Osteoblast (primary cell): ENCODE results near the gene WIPF2. TPM values are rescaled to one million over a fixed set of nuclear protein-coding genes. Genes with fewer than 3 reads are reported as not detected.
A peak's percentile ranks its signal among the peaks of the same experiment; 100 is the strongest.

Source experiments
- DNase-seq: peaks from one replicate; pipeline ENCODE4 v3.0.0; 2011; ENCODE audit warnings: low spot score, mixed read lengths; ENCODE audit not compliant: insufficient read length; ENCODE audit errors: missing footprints
- H2AFZ ChIP-seq: 2 replicates; pipeline ENCODE4 v1.6.0; 2011; ENCODE audit warnings: mild to moderate bottlenecking, low read length
- H3K27ac ChIP-seq: 2 replicates; pipeline ENCODE4 v1.5.1; 2011; ENCODE audit warnings: mild to moderate bottlenecking, low read depth, low read length, moderate library complexity
- H3K27me3 ChIP-seq: 2 replicates; pipeline ENCODE4 v1.6.0; 2012; ENCODE audit warnings: mild to moderate bottlenecking, control low read depth, inconsistent platforms, low read length, moderate library complexity; ENCODE audit not compliant: insufficient read depth
- H3K36me3 ChIP-seq: 2 replicates; pipeline ENCODE4 v1.5.1; 2011; ENCODE audit warnings: mild to moderate bottlenecking, low read length, control low read depth, moderate library complexity; ENCODE audit not compliant: insufficient read depth
- H3K4me1 ChIP-seq: 2 replicates; pipeline ENCODE4 v1.5.1; 2011; ENCODE audit warnings: mild to moderate bottlenecking, low read length, control low read depth, moderate library complexity; ENCODE audit not compliant: insufficient read depth
- H3K4me2 ChIP-seq: 2 replicates; pipeline ENCODE4 v1.6.0; 2011; ENCODE audit warnings: mild to moderate bottlenecking, low read length; ENCODE audit not compliant: insufficient read depth
- H3K4me3 ChIP-seq: fragments of 200-600 bp; sonication (generic); 3 replicates; pipeline ENCODE4 v1.5.1; 2012; ENCODE audit warnings: mild to moderate bottlenecking, low read length, inconsistent platforms; ENCODE audit not compliant: insufficient read depth
- H3K79me2 ChIP-seq: 2 replicates; pipeline ENCODE4 v1.6.0; 2012; ENCODE audit warnings: mild to moderate bottlenecking, low read length, control low read depth, inconsistent platforms; ENCODE audit not compliant: insufficient read depth
- H3K9me3 ChIP-seq: 2 replicates; pipeline ENCODE4 v1.5.1; 2011; ENCODE audit warnings: low read depth, low read length, control low read depth
- H4K20me1 ChIP-seq: 2 replicates; pipeline ENCODE4 v1.6.0; 2012; ENCODE audit warnings: mild to moderate bottlenecking, low read length, control low read depth; ENCODE audit not compliant: insufficient read depth
- CTCF ChIP-seq: IDR thresholded peaks from 2 replicates; pipeline ENCODE4 v1.5.1; 2011; ENCODE audit warnings: mild to moderate bottlenecking, low read depth, low read length, moderate library complexity; ENCODE audit errors: extremely low read depth
- total RNA-seq: library from RNA; depleted of rRNA; stranded (reverse); fragments of >200 nt; gene quantifications from 2 replicates; pipeline ENCODE4 v1.2.3, GENCODE V29; 2012

The WIPF2 gene
- total RNA-seq, 1 donor: 8.0 TPM

- Histone ChIP-seq H3K36me3 (no peaks in the 10 kb centered on the region), H4K20me1 (peaks cover 5% of the 10 kb centered on the region), H3K27me3 (no peaks in the 10 kb centered on the region), H2AFZ (no peak overlapping the region), H3K9me3 (no peaks in the 10 kb centered on the region), H3K4me1 (peaks cover 17% of the 10 kb centered on the region), H3K4me2 (peak overlapping the region; percentile 4), H3K4me3 (no peak overlapping the region), H3K79me2 (no peaks in the 10 kb centered on the region), H3K27ac (peak overlapping the region; percentile 20)
- TF ChIP-seq CTCF: no peak
- peak; percentile 98 for DNase-seq
Measured at GRCh38 chr17:40179923-40180659, 39.0 kb upstream of the WIPF2 start.

GRCh38 chr17:40180694-40181093 is 38.4 kb upstream of the WIPF2 start:
- H3K9me3 ChIP-seq: no peaks in the 10 kb centered on the region
- no peak for TF ChIP-seq CTCF
- H2AFZ ChIP-seq: no peak overlapping the region
- H3K4me1 ChIP-seq: peaks cover 17% of the 10 kb centered on the region
- no peaks in the 10 kb centered on the region for H3K27me3 ChIP-seq
- H4K20me1 ChIP-seq: peaks cover 5% of the 10 kb centered on the region
- no peaks in the 10 kb centered on the region for H3K79me2 ChIP-seq
- H3K36me3 ChIP-seq: no peaks in the 10 kb centered on the region
- no peak for DNase-seq
- H3K4me2 ChIP-seq: no peak overlapping the region
- no peak overlapping the region for H3K4me3 ChIP-seq
- H3K27ac ChIP-seq: peak overlapping the region; percentile 20

GRCh38 chr17:40181205-40181604 is 37.9 kb upstream of the WIPF2 start:
- no peaks in the 10 kb centered on the region for H3K79me2 ChIP-seq
- peaks cover 5% of the 10 kb centered on the region for H4K20me1 ChIP-seq
- H3K27ac ChIP-seq: no peak overlapping the region
- no peaks in the 10 kb centered on the region for H3K36me3 ChIP-seq
- DNase-seq: no peak
- peaks cover 17% of the 10 kb centered on the region for H3K4me1 ChIP-seq
- H3K27me3 ChIP-seq: no peaks in the 10 kb centered on the region
- H2AFZ ChIP-seq: no peak overlapping the region
- H3K9me3 ChIP-seq: no peaks in the 10 kb centered on the region
- TF ChIP-seq CTCF: no peak
- H3K4me2 ChIP-seq: no peak overlapping the region
- H3K4me3 ChIP-seq: no peak overlapping the region

GRCh38 chr17:40182606-40183005 is 36.5 kb upstream of the WIPF2 start:
- H4K20me1 ChIP-seq: peaks cover 5% of the 10 kb centered on the region
- H3K36me3 ChIP-seq: no peaks in the 10 kb centered on the region
- H3K4me1 ChIP-seq: peaks cover 13% of the 10 kb centered on the region
- TF ChIP-seq CTCF: no peak
- no peak for DNase-seq
- H2AFZ ChIP-seq: no peak overlapping the region
- no peak overlapping the region for H3K27ac ChIP-seq
- H3K79me2 ChIP-seq: no peaks in the 10 kb centered on the region
- no peaks in the 10 kb centered on the region for H3K27me3 ChIP-seq
- H3K9me3 ChIP-seq: no peaks in the 10 kb centered on the region
- no peak overlapping the region for H3K4me2 ChIP-seq
- no peak overlapping the region for H3K4me3 ChIP-seq
